Measurements from ENCODE around the gene ZNF182.

DNA sequence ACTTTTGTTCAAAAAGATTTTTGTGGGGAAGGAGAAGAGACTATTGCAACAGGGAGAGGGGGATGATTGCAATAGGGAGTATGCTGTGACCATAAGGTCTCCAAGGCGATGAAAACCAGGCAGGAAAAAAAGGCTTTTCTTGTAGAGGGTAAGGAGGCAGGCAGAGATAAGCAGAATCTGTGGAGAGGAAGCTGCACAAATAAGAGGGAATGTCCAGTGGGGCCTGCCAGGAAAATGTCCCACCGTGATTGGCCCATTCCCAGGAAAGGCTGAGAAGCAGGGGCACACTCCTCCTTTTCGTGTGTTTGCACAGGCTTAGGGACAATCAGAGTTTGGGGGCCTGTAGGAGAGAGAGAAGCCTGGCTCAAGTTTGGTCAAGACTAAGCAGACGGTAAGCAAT is 32.1 kb upstream of the ZNF182 start:
- TF ChIP-seq, protein P1, sequence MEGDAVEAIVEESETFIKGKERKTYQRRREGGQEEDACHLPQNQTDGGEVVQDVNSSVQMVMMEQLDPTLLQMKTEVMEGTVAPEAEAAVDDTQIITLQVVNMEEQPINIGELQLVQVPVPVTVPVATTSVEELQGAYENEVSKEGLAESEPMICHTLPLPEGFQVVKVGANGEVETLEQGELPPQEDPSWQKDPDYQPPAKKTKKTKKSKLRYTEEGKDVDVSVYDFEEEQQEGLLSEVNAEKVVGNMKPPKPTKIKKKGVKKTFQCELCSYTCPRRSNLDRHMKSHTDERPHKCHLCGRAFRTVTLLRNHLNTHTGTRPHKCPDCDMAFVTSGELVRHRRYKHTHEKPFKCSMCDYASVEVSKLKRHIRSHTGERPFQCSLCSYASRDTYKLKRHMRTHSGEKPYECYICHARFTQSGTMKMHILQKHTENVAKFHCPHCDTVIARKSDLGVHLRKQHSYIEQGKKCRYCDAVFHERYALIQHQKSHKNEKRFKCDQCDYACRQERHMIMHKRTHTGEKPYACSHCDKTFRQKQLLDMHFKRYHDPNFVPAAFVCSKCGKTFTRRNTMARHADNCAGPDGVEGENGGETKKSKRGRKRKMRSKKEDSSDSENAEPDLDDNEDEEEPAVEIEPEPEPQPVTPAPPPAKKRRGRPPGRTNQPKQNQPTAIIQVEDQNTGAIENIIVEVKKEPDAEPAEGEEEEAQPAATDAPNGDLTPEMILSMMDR (IDR thresholded peaks at IDR 0.05 in 4 of 5, conservative IDR thresholded peaks at IDR 0.05 in 1 of 5): no peak
- TF ChIP-seq POLR2A (IDR thresholded peaks at IDR 0.05): no peak

All from gastrocnemius medialis (tissue), 4 donors.